ENCODE measurements around the gene PDE11A. TPM values are rescaled to one million over a fixed set of nuclear protein-coding genes. Genes with fewer than 3 reads are reported as not detected.

PDE11A gene
- total RNA-seq, 1 donor from 2014 or later, result 0.27 TPM

- Mint-ChIP-seq H3K9me3 (ENCODE audit: unreplicated experiment) (no peaks in the 10 kb centered on the region), H3K4me1 (ENCODE audit: low read depth, unreplicated experiment) (peaks cover 9% of the 10 kb centered on the region), H3K27ac (ENCODE audit: unreplicated experiment) (no peak overlapping the region), H3K27me3 (ENCODE audit: unreplicated experiment) (peaks cover 3% of the 10 kb centered on the region), H3K4me3 (ENCODE audit: unreplicated experiment) (no peak overlapping the region), H3K36me3 (ENCODE audit: unreplicated experiment) (no peaks in the 10 kb centered on the region)
- DNase-seq, result no peak
- no peak for TF ChIP-seq CTCF (IDR thresholded peaks at IDR 0.05; ENCODE audit: partially characterized antibody, unreplicated experiment)
These were observed 443.7 kb downstream of the PDE11A start for GRCh38 chr2:177628831-177629230.

- Mint-ChIP-seq H3K27ac (ENCODE audit: unreplicated experiment) (no peak overlapping the region), H3K36me3 (ENCODE audit: unreplicated experiment) (no peaks in the 10 kb centered on the region), H3K4me1 (ENCODE audit: low read depth, unreplicated experiment) (peaks cover 19% of the 10 kb centered on the region), H3K4me3 (ENCODE audit: unreplicated experiment) (no peak overlapping the region), H3K27me3 (ENCODE audit: unreplicated experiment) (peaks cover 5% of the 10 kb centered on the region), H3K9me3 (ENCODE audit: unreplicated experiment) (peaks cover 3% of the 10 kb centered on the region)
- DNase-seq, result no peak
- no peak for TF ChIP-seq CTCF (IDR thresholded peaks at IDR 0.05; ENCODE audit: partially characterized antibody, unreplicated experiment)
These were observed 446.6 kb downstream of the PDE11A start for GRCh38 chr2:177625744-177626650.

- peak overlapping the region; percentile 91 for H3K27ac Mint-ChIP-seq (ENCODE audit: unreplicated experiment)
- H3K4me3 Mint-ChIP-seq (ENCODE audit: unreplicated experiment), result peak overlapping the region; percentile 71
- peaks cover 11% of the 10 kb centered on the region for H3K4me1 Mint-ChIP-seq (ENCODE audit: low read depth, unreplicated experiment)
- peaks cover 6% of the 10 kb centered on the region for H3K27me3 Mint-ChIP-seq (ENCODE audit: unreplicated experiment)
- H3K9me3 Mint-ChIP-seq (ENCODE audit: unreplicated experiment), result peaks cover 8% of the 10 kb centered on the region
- DNase-seq, result peak; percentile 27
- peak; percentile 27 for TF ChIP-seq CTCF (IDR thresholded peaks at IDR 0.05; ENCODE audit: partially characterized antibody, unreplicated experiment)
- H3K36me3 Mint-ChIP-seq (ENCODE audit: unreplicated experiment), result no peaks in the 10 kb centered on the region
These were observed 450.1 kb downstream of the PDE11A start for GRCh38 chr2:177622521-177622920.

GRCh38 chr2:177619986-177620385, 452.6 kb downstream of the PDE11A start:
- no peak for TF ChIP-seq CTCF (IDR thresholded peaks at IDR 0.05; ENCODE audit: partially characterized antibody, unreplicated experiment)
- DNase-seq, result no peak
- H3K4me3 Mint-ChIP-seq (ENCODE audit: unreplicated experiment), result no peak overlapping the region
- H3K27me3 Mint-ChIP-seq (ENCODE audit: unreplicated experiment), result peaks cover 5% of the 10 kb centered on the region
- H3K4me1 Mint-ChIP-seq (ENCODE audit: low read depth, unreplicated experiment), result peaks cover 11% of the 10 kb centered on the region
- H3K9me3 Mint-ChIP-seq (ENCODE audit: unreplicated experiment), result peaks cover 8% of the 10 kb centered on the region
- H3K27ac Mint-ChIP-seq (ENCODE audit: unreplicated experiment), result no peak overlapping the region
- no peaks in the 10 kb centered on the region for H3K36me3 Mint-ChIP-seq (ENCODE audit: unreplicated experiment)

GRCh38 chr2:177619461-177619860, 453.1 kb downstream of the PDE11A start:
- peaks cover 11% of the 10 kb centered on the region for H3K4me1 Mint-ChIP-seq (ENCODE audit: low read depth, unreplicated experiment)
- no peak for DNase-seq
- peak overlapping the region; percentile 22 for H3K27ac Mint-ChIP-seq (ENCODE audit: unreplicated experiment)
- no peaks in the 10 kb centered on the region for H3K36me3 Mint-ChIP-seq (ENCODE audit: unreplicated experiment)
- H3K4me3 Mint-ChIP-seq (ENCODE audit: unreplicated experiment), result peak overlapping the region; percentile 97
- peaks cover 8% of the 10 kb centered on the region for H3K9me3 Mint-ChIP-seq (ENCODE audit: unreplicated experiment)
- H3K27me3 Mint-ChIP-seq (ENCODE audit: unreplicated experiment), result peaks cover 5% of the 10 kb centered on the region
- TF ChIP-seq CTCF (IDR thresholded peaks at IDR 0.05; ENCODE audit: partially characterized antibody, unreplicated experiment), result no peak
